NB4 (cell line): Measurements from ENCODE around the gene FAM83D.
A peak's percentile ranks its signal among the peaks of the same experiment; 100 is the strongest.

ENCODE experiments used
- DNase-seq: peaks from one replicate; pipeline ENCODE4 v3.0.0; 2010; ENCODE audit warnings: low read depth
- H3K4me3 ChIP-seq: one replicate; pipeline ENCODE4 v1.5.1; 2011; ENCODE audit warnings: mild to moderate bottlenecking, low read depth, low read length, moderate library complexity
- MYC ChIP-seq: IDR thresholded peaks from 2 replicates; pipeline ENCODE4 v1.6.1; 2011; ENCODE audit warnings: low read depth, low read length
- POLR2A ChIP-seq: IDR thresholded peaks from 2 replicates; pipeline ENCODE4 v1.6.1; 2011; ENCODE audit warnings: mild to moderate bottlenecking; ENCODE audit not compliant: insufficient read length; ENCODE audit errors: extremely low read depth
- TF ChIP-seq, protein P1 (sequence below): IDR thresholded peaks from 2 replicates; pipeline ENCODE4 v1.6.1; 2011; ENCODE audit warnings: low read depth, low read length
- TF ChIP-seq, protein P2 (sequence below): IDR thresholded peaks from one replicate; pipeline ENCODE4 v1.5.1; 2012; ENCODE audit warnings: low read depth, low read length

FAM83D gene

DNA sequence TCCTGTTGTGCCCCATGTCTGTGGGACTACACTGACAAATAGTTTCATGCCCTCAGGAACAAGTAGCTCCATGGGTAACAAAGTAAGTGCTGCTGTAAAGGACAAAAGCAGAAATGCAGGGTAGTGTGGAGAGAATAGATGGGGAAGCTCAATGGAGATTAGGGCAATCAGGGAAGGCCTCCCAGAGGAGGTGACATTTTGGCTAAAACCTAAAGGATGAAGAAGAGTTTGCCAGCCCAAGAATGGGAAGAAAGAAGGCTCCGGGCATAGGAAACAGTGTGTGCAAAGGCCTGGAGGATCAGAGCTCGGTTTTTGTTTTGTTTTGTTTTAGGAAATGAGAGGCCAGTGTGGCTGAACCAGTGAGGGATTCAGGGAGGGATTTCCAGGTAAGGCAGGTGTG is 43.6 kb upstream of the FAM83D start:
- no peak for DNase-seq
- TF ChIP-seq MYC: no peak
- TF ChIP-seq, protein P1, sequence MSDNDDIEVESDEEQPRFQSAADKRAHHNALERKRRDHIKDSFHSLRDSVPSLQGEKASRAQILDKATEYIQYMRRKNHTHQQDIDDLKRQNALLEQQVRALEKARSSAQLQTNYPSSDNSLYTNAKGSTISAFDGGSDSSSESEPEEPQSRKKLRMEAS: no peak
- no peak for TF ChIP-seq POLR2A
- TF ChIP-seq, protein P2, sequence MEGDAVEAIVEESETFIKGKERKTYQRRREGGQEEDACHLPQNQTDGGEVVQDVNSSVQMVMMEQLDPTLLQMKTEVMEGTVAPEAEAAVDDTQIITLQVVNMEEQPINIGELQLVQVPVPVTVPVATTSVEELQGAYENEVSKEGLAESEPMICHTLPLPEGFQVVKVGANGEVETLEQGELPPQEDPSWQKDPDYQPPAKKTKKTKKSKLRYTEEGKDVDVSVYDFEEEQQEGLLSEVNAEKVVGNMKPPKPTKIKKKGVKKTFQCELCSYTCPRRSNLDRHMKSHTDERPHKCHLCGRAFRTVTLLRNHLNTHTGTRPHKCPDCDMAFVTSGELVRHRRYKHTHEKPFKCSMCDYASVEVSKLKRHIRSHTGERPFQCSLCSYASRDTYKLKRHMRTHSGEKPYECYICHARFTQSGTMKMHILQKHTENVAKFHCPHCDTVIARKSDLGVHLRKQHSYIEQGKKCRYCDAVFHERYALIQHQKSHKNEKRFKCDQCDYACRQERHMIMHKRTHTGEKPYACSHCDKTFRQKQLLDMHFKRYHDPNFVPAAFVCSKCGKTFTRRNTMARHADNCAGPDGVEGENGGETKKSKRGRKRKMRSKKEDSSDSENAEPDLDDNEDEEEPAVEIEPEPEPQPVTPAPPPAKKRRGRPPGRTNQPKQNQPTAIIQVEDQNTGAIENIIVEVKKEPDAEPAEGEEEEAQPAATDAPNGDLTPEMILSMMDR: no peak
- no peak overlapping the region for H3K4me3 ChIP-seq

DNA sequence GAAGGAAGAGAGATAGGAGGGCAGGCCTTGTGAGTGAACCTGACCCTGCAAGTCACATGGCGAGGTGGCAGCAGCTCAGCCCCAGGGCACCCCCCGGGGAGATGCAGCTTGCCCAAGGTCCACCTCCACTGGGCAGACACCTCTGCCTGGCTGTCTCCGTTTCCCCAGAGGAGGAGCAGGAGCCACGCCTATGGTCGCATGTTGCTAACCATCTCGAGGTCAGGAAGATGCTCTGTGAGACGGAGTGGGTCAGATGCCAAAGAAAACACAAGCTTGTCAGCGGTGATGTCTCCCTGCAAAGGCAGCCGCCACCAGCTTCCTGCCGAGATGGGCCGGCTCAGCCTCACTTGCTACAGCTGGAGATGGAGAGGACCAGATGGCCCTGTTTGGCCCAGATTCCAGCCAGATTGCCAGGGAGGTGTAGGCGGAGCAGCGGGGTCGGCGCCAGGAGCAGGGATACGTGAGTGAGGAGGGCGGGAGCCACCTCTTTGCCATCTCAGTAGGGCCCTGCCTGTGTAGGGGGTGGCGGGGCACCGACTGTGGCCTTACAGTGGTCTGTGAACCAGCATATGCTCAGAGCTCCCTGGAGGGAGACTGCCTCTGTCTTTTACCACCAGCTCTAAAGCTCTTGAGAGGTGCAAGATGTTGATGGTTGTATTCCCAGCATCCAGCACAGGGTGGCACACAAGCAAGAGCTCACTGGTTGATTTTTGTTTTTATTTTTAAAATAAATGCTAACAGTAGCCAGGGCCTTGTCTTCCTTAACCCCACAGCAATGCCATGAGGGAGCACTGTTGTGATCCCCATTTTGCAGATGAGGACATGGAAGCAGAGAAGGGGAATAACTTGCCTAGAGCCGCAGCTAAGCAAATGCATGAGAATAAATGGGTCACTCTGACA is 42.9 kb upstream of the FAM83D start:
- DNase-seq: no peak
- no peak overlapping the region for H3K4me3 ChIP-seq
- TF ChIP-seq POLR2A (no peak), MYC (no peak)
- TF ChIP-seq, protein P1: no peak
- TF ChIP-seq, protein P2: no peak

DNA sequence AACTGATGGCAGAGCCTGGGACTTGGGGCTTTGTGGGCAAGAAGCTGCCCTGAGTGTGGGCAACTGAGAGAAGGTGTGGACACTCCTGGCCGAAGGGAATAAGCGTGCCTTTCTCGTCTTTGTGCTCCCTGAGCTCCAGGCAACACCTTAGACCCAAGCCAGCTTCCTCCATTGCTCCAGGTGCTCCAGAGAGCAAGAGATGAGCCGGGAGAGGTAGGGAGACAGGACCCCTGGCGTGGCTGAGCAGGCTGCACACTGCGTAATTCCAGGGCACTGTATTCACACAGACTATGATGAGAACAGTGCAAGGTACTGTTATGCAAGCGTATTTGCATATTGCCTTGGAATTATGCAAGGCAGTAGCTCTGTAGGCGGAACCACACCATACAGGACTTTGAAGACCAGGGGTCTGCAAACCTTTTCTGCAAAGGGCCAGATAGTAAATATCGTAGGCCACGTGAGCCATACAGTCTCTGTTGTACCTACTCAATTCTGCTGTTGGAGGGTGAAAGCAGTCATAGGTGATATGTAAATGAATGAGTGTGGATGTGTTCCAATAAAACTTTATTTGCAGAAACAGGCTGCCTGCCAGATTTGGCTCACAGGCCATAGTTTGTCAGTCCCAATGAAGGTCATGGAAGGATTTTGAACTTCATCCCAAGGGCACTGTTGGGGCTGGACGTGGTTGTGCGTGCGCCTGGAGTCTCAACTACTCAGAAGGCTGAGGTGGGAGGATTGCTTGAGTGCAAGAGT is 42.1 kb upstream of the FAM83D start:
- TF ChIP-seq, protein P2: no peak
- TF ChIP-seq POLR2A (no peak), MYC (no peak)
- TF ChIP-seq, protein P1: no peak
- H3K4me3 ChIP-seq: no peak overlapping the region
- peak; percentile 52 for DNase-seq

DNA sequence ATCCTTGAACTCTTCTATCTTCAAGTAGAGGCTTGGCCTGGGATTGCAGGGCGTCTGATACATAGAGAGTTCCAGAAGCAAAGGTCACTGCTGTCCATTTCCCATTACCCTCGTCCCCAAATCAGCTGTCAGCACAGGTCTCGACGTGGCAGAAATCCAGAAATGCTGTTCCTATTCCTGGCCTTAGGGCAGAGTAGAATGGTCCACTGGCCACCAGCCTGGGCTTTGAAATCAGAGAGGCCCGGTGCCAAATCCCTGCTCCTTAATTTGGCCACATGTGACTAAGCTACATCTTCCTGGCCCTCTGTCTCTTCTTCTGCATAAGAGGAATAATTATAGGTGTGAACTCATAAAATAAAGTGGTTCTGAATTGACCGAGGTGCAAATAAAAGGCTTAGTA is 40.9 kb upstream of the FAM83D start:
- TF ChIP-seq, protein P1: no peak
- TF ChIP-seq MYC (no peak), POLR2A (no peak)
- TF ChIP-seq, protein P2: no peak
- H3K4me3 ChIP-seq: no peak overlapping the region
- DNase-seq: no peak

DNA sequence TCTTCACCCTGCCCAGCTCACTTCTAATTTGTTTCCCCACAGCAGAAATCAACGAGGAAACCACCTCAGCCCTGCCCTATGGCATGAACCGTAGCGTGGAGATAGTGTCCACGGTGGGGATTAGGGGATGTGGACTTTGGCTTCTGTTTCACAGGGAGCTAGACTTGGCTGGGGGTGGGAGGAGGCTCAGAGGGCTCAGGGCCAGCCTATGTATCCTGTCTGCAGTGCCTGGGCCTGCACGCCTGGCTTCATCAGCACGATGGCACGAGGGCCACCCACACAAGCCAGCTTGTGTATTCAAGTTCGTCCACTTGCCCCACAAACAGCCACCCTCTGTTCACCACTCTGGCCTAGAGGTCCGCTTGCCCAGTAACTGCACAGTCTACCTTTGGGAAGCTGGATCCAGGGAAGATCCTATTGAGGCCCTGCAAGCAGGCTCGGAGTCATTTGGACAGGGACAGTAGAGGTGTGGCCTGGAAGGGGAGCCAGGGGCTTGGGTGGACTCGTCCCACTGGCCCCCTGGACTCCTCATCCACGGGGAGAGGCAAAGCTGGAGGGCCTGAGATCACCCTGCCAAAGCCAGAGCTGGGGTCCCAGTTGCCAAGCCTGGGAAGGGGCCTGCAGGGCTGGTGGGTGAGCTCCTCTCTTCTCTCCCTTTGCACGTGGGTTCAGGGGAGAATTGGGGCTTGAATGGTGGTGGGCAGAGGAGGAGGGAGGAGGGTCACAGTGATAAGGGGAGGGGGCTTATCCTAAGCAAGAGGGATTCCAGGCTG is 38.0 kb upstream of the FAM83D start:
- no peak for DNase-seq
- no peak for TF ChIP-seq MYC
- TF ChIP-seq, protein P1: no peak
- H3K4me3 ChIP-seq: no peak overlapping the region
